OCI-LY3 (cell line): ENCODE data around the gene GABRG3.

ENCODE experiments used
- H2AFZ ChIP-seq: fragments of 200-600, 300-600 bp; shearing (Covaris generic); 2 replicates; pipeline ENCODE4 v1.6.0; 2014; ENCODE audit warnings: antibody characterized with exemption, low read depth, low read length
- H3K27ac ChIP-seq: fragments of 200-600, 300-600 bp; sonication (generic); 2 replicates; pipeline ENCODE4 v1.5.1; 2014; ENCODE audit warnings: mild to moderate bottlenecking, low read length, moderate library complexity, mixed read lengths
- H3K27me3 ChIP-seq: fragments of 200-600, 300-600 bp; sonication (generic); 2 replicates; pipeline ENCODE4 v1.6.1; 2014; ENCODE audit warnings: low read depth, low read length, mixed read lengths
- H3K36me3 ChIP-seq: fragments of 200-600, 300-600 bp; sonication (generic); replicated peaks from 2 replicates; pipeline ENCODE3; 2014; ENCODE audit warnings: low read depth, low read length, mixed read lengths
- H3K4me1 ChIP-seq: fragments of 300-600, 200-600 bp; sonication (generic); 2 replicates; pipeline ENCODE4 v1.6.1; 2014; ENCODE audit warnings: low read length, mixed read lengths
- H3K4me2 ChIP-seq: fragments of 200-600, 300-600 bp; sonication (generic); 2 replicates; pipeline ENCODE4 v1.6.1; 2014; ENCODE audit warnings: low read length, mixed read lengths
- H3K4me3 ChIP-seq: fragments of 300-600, 200-600 bp; sonication (generic); 2 replicates; pipeline ENCODE4 v1.5.1; 2014; ENCODE audit warnings: antibody characterized with exemption, mild to moderate bottlenecking, low read length, moderate library complexity
- H3K79me2 ChIP-seq: fragments of 300-600, 200-600 bp; shearing (Covaris generic); 2 replicates; pipeline ENCODE4 v1.6.1; 2014; ENCODE audit warnings: mild to moderate bottlenecking, low read length, mixed read lengths
- H3K9ac ChIP-seq: fragments of 300-600, 200-600 bp; shearing (Covaris generic); 2 replicates; pipeline ENCODE4 v1.6.0; 2014; ENCODE audit warnings: mild to moderate bottlenecking, low read length, moderate library complexity
- H3K9me3 ChIP-seq: fragments of 200-600, 300-600 bp; shearing (Covaris generic); 2 replicates; pipeline ENCODE4 v1.6.1; 2014; ENCODE audit warnings: low read length, mixed read lengths; ENCODE audit not compliant: insufficient read depth
- H4K20me1 ChIP-seq: fragments of 200-600, 300-600 bp; sonication (generic); 2 replicates; pipeline ENCODE4 v1.6.1; 2016; ENCODE audit warnings: low read length, mixed read lengths; ENCODE audit not compliant: insufficient read depth
- CTCF ChIP-seq: fragments of 200-600, 300-600 bp; sonication (generic); IDR thresholded peaks from 2 replicates; pipeline ENCODE4 v1.5.1; 2014; ENCODE audit warnings: antibody characterized with exemption, low read length, low read depth
- EZH2phosphoT487 ChIP-seq: fragments of 200-600 bp; shearing (Covaris generic); IDR thresholded peaks from 2 replicates; pipeline ENCODE4 v1.6.1; 2018; ENCODE audit warnings: antibody characterized with exemption, mixed run types, low read depth

Gene GABRG3

GRCh38 chr15:27486051-27486450 lies 515.1 kb downstream of the GABRG3 start:
- no peak overlapping the region for H2AFZ ChIP-seq
- no peaks in the 10 kb centered on the region for H3K36me3 ChIP-seq
- H3K4me3 ChIP-seq = no peak overlapping the region
- no peak overlapping the region for H3K4me2 ChIP-seq
- no peaks in the 10 kb centered on the region for H4K20me1 ChIP-seq
- TF ChIP-seq EZH2phosphoT487 (no peak), CTCF (no peak)
- H3K27ac ChIP-seq = no peak overlapping the region
- no peaks in the 10 kb centered on the region for H3K79me2 ChIP-seq
- no peaks in the 10 kb centered on the region for H3K27me3 ChIP-seq
- H3K9me3 ChIP-seq = no peaks in the 10 kb centered on the region
- H3K4me1 ChIP-seq = no peaks in the 10 kb centered on the region
- no peak overlapping the region for H3K9ac ChIP-seq

- H3K4me3 ChIP-seq = no peak overlapping the region
- H3K4me2 ChIP-seq = no peak overlapping the region
- no peaks in the 10 kb centered on the region for H3K27me3 ChIP-seq
- no peak overlapping the region for H3K9ac ChIP-seq
- no peak overlapping the region for H3K27ac ChIP-seq
- TF ChIP-seq CTCF (no peak), EZH2phosphoT487 (no peak)
- no peaks in the 10 kb centered on the region for H3K4me1 ChIP-seq
- no peaks in the 10 kb centered on the region for H3K36me3 ChIP-seq
- H2AFZ ChIP-seq = no peak overlapping the region
- H3K9me3 ChIP-seq = no peaks in the 10 kb centered on the region
- H4K20me1 ChIP-seq = no peaks in the 10 kb centered on the region
- no peaks in the 10 kb centered on the region for H3K79me2 ChIP-seq
These were observed 516.0 kb downstream of the GABRG3 start for GRCh38 chr15:27486683-27487647.

GRCh38 chr15:27487846-27488245 lies 516.9 kb downstream of the GABRG3 start:
- H3K4me1 ChIP-seq = no peaks in the 10 kb centered on the region
- H3K4me3 ChIP-seq = no peak overlapping the region
- no peaks in the 10 kb centered on the region for H3K9me3 ChIP-seq
- no peaks in the 10 kb centered on the region for H4K20me1 ChIP-seq
- H3K9ac ChIP-seq = no peak overlapping the region
- H2AFZ ChIP-seq = no peak overlapping the region
- H3K27me3 ChIP-seq = no peaks in the 10 kb centered on the region
- TF ChIP-seq EZH2phosphoT487 = no peak
- TF ChIP-seq CTCF = no peak
- no peaks in the 10 kb centered on the region for H3K79me2 ChIP-seq
- H3K36me3 ChIP-seq = no peaks in the 10 kb centered on the region
- H3K4me2 ChIP-seq = no peak overlapping the region
- H3K27ac ChIP-seq = no peak overlapping the region

- Histone ChIP-seq H2AFZ (no peak overlapping the region), H3K27me3 (no peaks in the 10 kb centered on the region), H3K4me1 (no peaks in the 10 kb centered on the region), H3K9me3 (no peaks in the 10 kb centered on the region), H3K9ac (no peak overlapping the region), H3K79me2 (no peaks in the 10 kb centered on the region), H3K4me3 (no peak overlapping the region), H3K4me2 (no peak overlapping the region), H3K36me3 (no peaks in the 10 kb centered on the region), H4K20me1 (no peaks in the 10 kb centered on the region), H3K27ac (no peak overlapping the region)
- TF ChIP-seq CTCF = no peak
- no peak for TF ChIP-seq EZH2phosphoT487
These were observed 520.0 kb downstream of the GABRG3 start for GRCh38 chr15:27490867-27491595.
